Hematopoietic multipotent progenitor cell (in vitro differentiated cells): ENCODE data around the gene LYPD3. TPM values are rescaled to one million over a fixed set of nuclear protein-coding genes. Genes with fewer than 3 reads are reported as not detected.

ENCODE experiments used
- total RNA-seq: library from RNA; depleted of rRNA; stranded (reverse); fragments of >200 nt; gene quantifications from one replicate; pipeline ENCODE4 v1.2.3, GENCODE V29; 2012

Gene LYPD3
- total RNA-seq, 1 donor = 1.1 TPM

Other genes starting within 250 kb of the LYPD3 start
- not detected for gene PSG9, start 196.1 kb downstream of the LYPD3 start, total RNA-seq
- 5.4 TPM for gene CD177, start 111.9 kb downstream of the LYPD3 start, total RNA-seq
- gene TEX101, start 50.7 kb downstream of the LYPD3 start, total RNA-seq = not detected
- gene PHLDB3, start 39.1 kb upstream of the LYPD3 start, total RNA-seq = 22.9 TPM
- gene ETHE1, start 61.6 kb upstream of the LYPD3 start, total RNA-seq = 112 TPM
- 0.81 TPM for gene ZNF575, start 67.6 kb upstream of the LYPD3 start, total RNA-seq
- gene XRCC1, start 109.9 kb upstream of the LYPD3 start, total RNA-seq = 43.4 TPM
- 5.4 TPM for gene PINLYP, start 110.2 kb upstream of the LYPD3 start, total RNA-seq
- gene IRGQ, start 130.5 kb upstream of the LYPD3 start, total RNA-seq = 25.9 TPM
- gene ZNF576, start 131.0 kb upstream of the LYPD3 start, total RNA-seq = 18.0 TPM
- gene SRRM5, start 146.5 kb upstream of the LYPD3 start, total RNA-seq = under 0.01 TPM
- gene ZNF428, start 154.0 kb upstream of the LYPD3 start, total RNA-seq = 23.7 TPM
- 0.27 TPM for gene CADM4, start 174.2 kb upstream of the LYPD3 start, total RNA-seq
- gene PLAUR, start 204.6 kb upstream of the LYPD3 start, total RNA-seq = 29.6 TPM